Heart right ventricle (tissue), 16 donors: ENCODE measurements around the gene GPR22. TPM values are rescaled to one million over a fixed set of nuclear protein-coding genes. Genes with fewer than 3 reads are reported as not detected.

Experiments used
- ATAC-seq, 8 donors: fragments of 200-7000 bp; cut with Tn5 transposase; one replicate each; pipeline ENCODE4 v1.9.1; 2020; ENCODE audit warnings: mild to moderate bottlenecking in 8 of 8, moderate library complexity in 8 of 8, moderate number of reproducible peaks in 1 of 8
- DNase-seq, 2 donors: peaks; one replicate each; pipeline ENCODE4 v3.0.0-alpha.2; 2020
- H3K27ac ChIP-seq, 10 donors: fragments of 200-600 bp; sonication (generic) in 2 of 10; one replicate each; pipeline versions ENCODE4 v1.5.0 to v1.8.0; 2020 to 2022; ENCODE audit warnings: mild to moderate bottlenecking in 3 of 10
- H3K27me3 ChIP-seq, 7 donors: fragments of 200-600 bp; one replicate each; pipeline ENCODE4 v1.8.0; 2021 to 2022; ENCODE audit warnings: mild to moderate bottlenecking in 2 of 7
- H3K36me3 ChIP-seq, 9 donors: fragments of 200-600 bp; sonication (generic) in 1 of 9; one replicate each; pipeline versions ENCODE4 v1.5.0 to v1.8.0; 2020 to 2022; ENCODE audit warnings: mild to moderate bottlenecking in 2 of 9
- H3K4me1 ChIP-seq, 9 donors: fragments of 200-600 bp; sonication (generic) in 1 of 9; one replicate each; pipeline versions ENCODE4 v1.5.0 to v1.8.0; 2020 to 2022; ENCODE audit warnings: mild to moderate bottlenecking in 4 of 9
- H3K4me3 ChIP-seq, 10 donors: fragments of 200-600 bp; sonication (generic) in 2 of 10; one replicate each; pipeline versions ENCODE4 v1.5.0 to v1.8.0; 2020 to 2022; ENCODE audit warnings: mild to moderate bottlenecking in 7 of 10, moderate library complexity in 2 of 10
- H3K9me3 ChIP-seq, 11 donors: fragments of 200-600 bp in 10 of 11; sonication (generic) in 2 of 11; one replicate each; pipeline versions ENCODE4 v1.5.0 to v1.8.0; 2013 to 2022; ENCODE audit warnings: mild to moderate bottlenecking in 2 of 11, control low read depth in 1 of 11, moderate library complexity in 1 of 11
- CTCF ChIP-seq, 9 donors: fragments of 200-600 bp; sonication (generic) in 2 of 9; IDR thresholded peaks; one replicate each; pipeline versions ENCODE4 v1.5.0 to v1.8.0; 2021 to 2022; ENCODE audit warnings: antibody characterized with exemption in 9 of 9, mild to moderate bottlenecking in 5 of 9, moderate library complexity in 1 of 9
- WGBS, 2 donors: extraction: QIAGEN DNeasy Blood & Tissue Kit; methylation state at CpG; one replicate each; pipeline ENCODE4 v1.1.7; 2013; ENCODE audit warnings: inconsistent platforms in 1 of 2; 5-methylcytosine and 5-hydroxymethylcytosine counted together
- intact Hi-C, 10 donors: fragments of 100-400 bp; cut with DNase I; formaldehyde crosslinking; loops; one replicate each; pipeline versions ENCODE4 v1.11.1 to v1.14.2; 2022
- polyA plus RNA-seq, 2 donors: library from polyadenylated mRNA; stranded (reverse); fragments of 200-250 nt; gene quantifications; one replicate each; pipeline ENCODE4 v1.2.3, GENCODE V29; 2013
- total RNA-seq, 10 donors: library from RNA; stranded (reverse); fragmentation: NEBNext Ultra II Directional in 3 of 10; extraction: Animal tissue kit (Norgen Biotek cat#: 25700) in 3 of 10; gene quantifications; one replicate each; pipeline versions ENCODE4 v1.2.1 to v1.2.4, GENCODE V29; 2021 to 2023
- donor health status: Arrhythmogenic right ventricular cardiomyopathy.
- donor health status: ischemic (EF 13 %, LVEDD 7.1; RV severe dilation, severe dysfunction).
- donor health status: healthy with polysubstance abuse.
- donor health status: DM: no; HTN: yes; CAD: no.
- donor health status: DM: no; HTN: no; CAD: no.
- donor health status: ischemic (EF 25% LVEDD 6.9; RV normal size, moderate dysfunction).
- donor health status: ischemic (EF 25% LVEDD 5.7; RV mildly dilated, moderate dysfunction).
- donor health status: healthy.
- donor health status: DM: yes; HTN: yes; CAD: no.
- donor health status: Ischemic cardiomyopathy.
- donor health status: ischemic (EF 35%, LVEDD 5.7; RV mildly dilated, moderate dysfunction).
- donor health status: nonischemic (EF 11% LVEDD 7.7; RV severe dilation, severe dysfunction).
- donor health status: DM: yes; HTN: yes; CAD: no.
- donor health status: PGD.
- donor health status: ischemic (EF 29% LVEDD 5.4; RV normal size, mild dysfunction).
- donor health status: nonischemic (EF 23%, LVEDD 6.1; RV moderate dilation, normal function).

GPR22 gene
- total and polyA plus RNA-seq, 12 donors = 6.1 to 61.9 (median 34.8) TPM

- WGBS, 2 donors = 25 to 53% methylated on average over 3 of the region's 3 CpGs
- TF ChIP-seq CTCF (IDR thresholded peaks at IDR 0.05) = no peak
- H3K4me3 ChIP-seq = peak overlapping the region in 9 of 10 donors; percentile 12 to 49 (median 39)
- DNase-seq (no peak), ATAC-seq (no peak)
- intact Hi-C loops = loop anchor here in 3 of 10 donors (5.0 to 10.0 kb wide), 4 partner anchors 90 to 270 kb away; partner anchors contain the start of genes BCAP29 (in 2 of the 3), CBLL1 (in 1 of the 3), COG5 (in 1 of the 3) and DUS4L (in 1 of the 3)
- peak overlapping the region; percentile 46 to 86 (median 78) for H3K27ac ChIP-seq
- H3K27me3 ChIP-seq = no peaks in the 10 kb centered on the region
- no peaks in the 10 kb centered on the region for H3K9me3 ChIP-seq
- no peaks in the 10 kb centered on the region for H3K36me3 ChIP-seq
- peaks cover 0 to 24% (median 0%) of the 10 kb centered on the region in 9 donors for H3K4me1 ChIP-seq
Measured at GRCh38 chr7:107472116-107472515, 2.3 kb downstream of the GPR22 start.

GRCh38 chr7:107474104-107474521 is 4.3 kb downstream of the GPR22 start:
- intact Hi-C loops = loop anchor here in 3 of 10 donors (5.0 to 10.0 kb wide), 4 partner anchors 88 to 268 kb away; partner anchors contain the start of genes BCAP29 (in 2 of the 3), CBLL1 (in 1 of the 3), COG5 (in 1 of the 3) and DUS4L (in 1 of the 3)
- ATAC-seq (peak in 5 of 8 donors; percentile 44 to 82 (median 65)), DNase-seq (no peak)
- 46 to 64% methylated on average over 5 of the region's 5 CpGs for WGBS, 2 donors
- H3K4me3 ChIP-seq = peak overlapping the region; percentile 12 to 49 (median 34)
- no peaks in the 10 kb centered on the region for H3K36me3 ChIP-seq
- H3K9me3 ChIP-seq = no peaks in the 10 kb centered on the region
- no peaks in the 10 kb centered on the region for H3K27me3 ChIP-seq
- H3K4me1 ChIP-seq = peaks cover 0 to 25% (median 0%) of the 10 kb centered on the region in 9 donors
- peak overlapping the region in 9 of 10 donors; percentile 37 to 86 (median 79) for H3K27ac ChIP-seq
- TF ChIP-seq CTCF (IDR thresholded peaks at IDR 0.05) = no peak

GRCh38 chr7:107479303-107479702 is 9.4 kb downstream of the GPR22 start:
- Histone ChIP-seq H3K9me3 (no peaks in the 10 kb centered on the region), H3K4me1 (peaks cover 0 to 16% (median 0%) of the 10 kb centered on the region in 9 donors), H3K4me3 (peak overlapping the region in 8 of 10 donors; percentile 18 to 48 (median 34)), H3K27ac (peak overlapping the region in 9 of 10 donors; percentile 39 to 86 (median 79)), H3K27me3 (no peaks in the 10 kb centered on the region), H3K36me3 (no peaks in the 10 kb centered on the region)
- WGBS, 2 donors = 62 to 71% methylated on average over 2 of the region's 2 CpGs
- ATAC-seq (peak in 5 of 8 donors; percentile 44 to 71 (median 58)), DNase-seq (no peak)
- intact Hi-C loops = loop anchor here in 2 of 10 donors (5.0 to 10.0 kb wide), 2 partner anchors 103 to 105 kb away; partner anchors contain the start of gene BCAP29 (in 2 of the 2)
- no peak for TF ChIP-seq CTCF (IDR thresholded peaks at IDR 0.05)

GRCh38 chr7:107480932-107481331 is 11.1 kb downstream of the GPR22 start:
- no peak for TF ChIP-seq CTCF (IDR thresholded peaks at IDR 0.05)
- Histone ChIP-seq H3K9me3 (no peaks in the 10 kb centered on the region), H3K27ac (peak overlapping the region; percentile 49 to 86 (median 73)), H3K27me3 (no peaks in the 10 kb centered on the region), H3K4me3 (peak overlapping the region in 8 of 10 donors; percentile 14 to 48 (median 34)), H3K4me1 (peaks cover 0 to 14% (median 0%) of the 10 kb centered on the region in 9 donors), H3K36me3 (no peaks in the 10 kb centered on the region)
- peak; percentile 79 to 98 (median 92) for ATAC-seq
- intact Hi-C loops = no loop called here
- DNase-seq = peak in 1 of 2 donors; percentile 22
- WGBS, 2 donors = 39 to 67% methylated on average over 3 of the region's 3 CpGs
